IPS DF 6.9 (cell line): Measurements from ENCODE around the gene TRDMT1.

ENCODE experiments used
- DNase-seq: peaks from one replicate; pipeline ENCODE4 v3.0.0-alpha.2; 2013; ENCODE audit warnings: low read depth, low spot score
- H3K27ac ChIP-seq: one replicate; pipeline ENCODE4 v1.5.1; 2013; ENCODE audit warnings: low read length, control low read depth
- H3K27me3 ChIP-seq: 2 replicates; pipeline ENCODE4 v1.6.1; 2013; ENCODE audit warnings: mild to moderate bottlenecking, low read length; ENCODE audit not compliant: control insufficient read depth, insufficient read depth
- H3K36me3 ChIP-seq: 2 replicates; pipeline ENCODE4 v1.6.1; 2013; ENCODE audit warnings: low read length; ENCODE audit not compliant: control insufficient read depth, insufficient read depth
- H3K4me1 ChIP-seq: 2 replicates; pipeline ENCODE4 v1.6.1; 2013; ENCODE audit warnings: low read length; ENCODE audit not compliant: control insufficient read depth, insufficient read depth
- H3K4me3 ChIP-seq: 2 replicates; pipeline ENCODE4 v1.5.1; 2013; ENCODE audit warnings: mild to moderate bottlenecking, low read length
- H3K9me3 ChIP-seq: 2 replicates; pipeline ENCODE4 v1.6.1; 2013; ENCODE audit warnings: low read length, inconsistent platforms; ENCODE audit not compliant: control insufficient read depth, insufficient read depth
- WGBS: extraction: QIAGEN DNeasy Blood & Tissue Kit; methylation state at CpG from one replicate; pipeline ENCODE4 v1.1.7; 2013; ENCODE audit warnings: mixed read lengths, missing lambda C conversion rate; ENCODE audit not compliant: insufficient read length, insufficient coverage; 5-methylcytosine and 5-hydroxymethylcytosine counted together

The TRDMT1 gene

GRCh38 chr10:17199351-17199804, 2.1 kb downstream of the TRDMT1 start:
- Histone ChIP-seq H3K4me1 (peaks cover 4% of the 10 kb centered on the region; the same call in 1 of the 2 replicates), H3K27ac (peak overlapping the region; percentile 68), H3K4me3 (no peak overlapping the region), H3K27me3 (no peaks in the 10 kb centered on the region), H3K36me3 (no peaks in the 10 kb centered on the region), H3K9me3 (no peaks in the 10 kb centered on the region)
- no peak for DNase-seq
- WGBS = no CpG with 5 or more reads among the region's 9 CpGs

- Histone ChIP-seq H3K4me1 (peaks cover 4% of the 10 kb centered on the region; the same call in 1 of the 2 replicates), H3K36me3 (no peaks in the 10 kb centered on the region), H3K4me3 (no peak overlapping the region), H3K27ac (no peak overlapping the region), H3K9me3 (no peaks in the 10 kb centered on the region), H3K27me3 (no peaks in the 10 kb centered on the region)
- no CpG with 5 or more reads among the region's 3 CpGs for WGBS
- no peak for DNase-seq
Observed at GRCh38 chr10:17196573-17196972, 4.9 kb downstream of the TRDMT1 start.

DNA sequence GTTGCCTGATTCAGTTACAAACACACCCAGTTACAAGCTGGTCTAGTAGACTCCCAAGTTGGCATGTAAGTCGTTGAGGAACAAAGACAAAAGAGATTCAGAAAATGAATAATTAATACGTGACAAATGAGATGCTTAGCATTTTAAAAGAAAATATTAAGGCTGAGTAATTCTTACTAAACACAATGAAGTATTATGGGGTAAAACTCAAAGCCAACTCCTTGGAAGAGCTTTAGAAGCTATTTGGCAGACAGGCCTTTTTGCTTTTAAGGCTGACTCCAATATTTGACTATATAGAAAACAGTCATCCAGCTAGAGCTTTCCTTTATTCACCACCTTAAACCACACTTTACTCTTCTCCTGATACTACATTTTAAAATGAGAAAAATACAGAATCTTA, 5.4 kb downstream of the TRDMT1 start:
- no CpG with 5 or more reads among the region's 2 CpGs for WGBS
- H3K36me3 ChIP-seq = no peaks in the 10 kb centered on the region
- H3K4me3 ChIP-seq = no peak overlapping the region
- H3K9me3 ChIP-seq = no peaks in the 10 kb centered on the region
- no peak overlapping the region for H3K27ac ChIP-seq
- no peaks in the 10 kb centered on the region for H3K27me3 ChIP-seq
- DNase-seq = no peak
- H3K4me1 ChIP-seq = peaks cover 4% of the 10 kb centered on the region; the same call in 1 of the 2 replicates

DNA sequence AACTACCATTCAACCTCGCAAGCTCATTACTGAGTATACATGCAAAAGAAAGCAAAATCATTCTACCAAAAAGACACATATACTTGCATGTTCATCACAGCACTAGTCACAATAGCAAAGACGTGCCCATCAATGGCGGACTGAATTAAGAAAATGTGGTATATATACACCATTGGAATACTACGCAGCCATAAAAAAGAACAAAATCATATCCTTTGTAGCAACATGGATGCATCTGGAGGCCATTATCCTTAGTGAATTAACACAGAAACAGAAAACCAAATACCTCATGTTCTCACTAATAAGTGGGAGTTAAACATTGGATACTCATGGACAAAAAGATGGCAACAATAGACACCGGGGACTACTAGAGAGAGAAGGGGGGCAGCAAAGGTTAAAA, 6.4 kb downstream of the TRDMT1 start:
- Histone ChIP-seq H3K27ac (no peak overlapping the region), H3K9me3 (no peaks in the 10 kb centered on the region), H3K4me1 (peaks cover 4% of the 10 kb centered on the region; the same call in 1 of the 2 replicates), H3K4me3 (no peak overlapping the region), H3K36me3 (no peaks in the 10 kb centered on the region), H3K27me3 (no peaks in the 10 kb centered on the region)
- no CpG with 5 or more reads among the region's 5 CpGs for WGBS
- no peak for DNase-seq

DNA sequence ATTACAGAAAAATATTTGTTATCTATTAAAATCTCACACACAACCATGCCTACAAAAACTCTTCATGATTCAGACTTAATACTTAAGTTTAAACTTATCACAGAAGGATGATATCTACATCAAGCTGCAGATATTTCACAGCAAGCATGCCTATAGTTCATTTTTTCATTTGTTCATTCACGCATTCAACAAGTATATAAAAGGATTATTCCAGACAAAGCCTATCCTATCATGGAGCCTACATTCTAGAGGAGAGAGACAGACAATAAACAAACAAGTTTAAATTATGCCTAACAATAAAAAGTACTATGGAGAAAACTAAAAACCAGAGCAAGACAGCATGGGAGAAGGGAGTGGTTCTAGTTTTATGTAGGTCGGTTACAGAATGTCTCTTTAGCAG, 10.9 kb downstream of the TRDMT1 start:
- Histone ChIP-seq H3K36me3 (no peaks in the 10 kb centered on the region), H3K4me3 (no peak overlapping the region), H3K27ac (no peak overlapping the region), H3K9me3 (no peaks in the 10 kb centered on the region), H3K27me3 (no peaks in the 10 kb centered on the region), H3K4me1 (no peaks in the 10 kb centered on the region)
- WGBS = no CpG with 5 or more reads among the region's 2 CpGs
- no peak for DNase-seq

DNA sequence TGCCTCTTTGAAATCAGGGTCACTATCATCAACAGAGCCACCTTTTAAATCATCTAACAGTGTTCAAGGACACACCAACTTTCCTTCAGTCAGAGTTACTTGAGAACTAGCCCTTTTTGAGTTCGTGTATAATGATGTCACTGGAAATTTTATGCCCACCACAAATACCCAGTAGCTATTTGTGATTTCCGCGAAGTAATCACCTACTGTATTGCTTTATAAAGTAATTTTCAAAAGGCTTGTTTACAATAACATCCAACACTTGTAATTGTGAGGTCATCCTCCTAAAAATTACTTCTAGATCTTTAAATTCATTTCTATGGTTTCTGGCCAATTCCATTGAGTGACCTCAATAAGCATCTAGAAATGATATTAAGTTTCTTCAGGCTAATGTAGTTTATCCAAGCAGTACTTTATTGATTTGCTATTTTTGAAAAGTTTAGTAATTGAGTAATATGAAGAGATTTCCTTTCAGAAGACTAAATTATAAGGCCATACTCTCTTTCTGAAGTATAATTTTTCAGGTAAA, 12.8 kb downstream of the TRDMT1 start:
- WGBS = no CpG with 5 or more reads among the region's 3 CpGs

GRCh38 chr10:17185873-17186272, 15.6 kb downstream of the TRDMT1 start:
- Histone ChIP-seq H3K4me3 (no peak overlapping the region), H3K27ac (no peak overlapping the region), H3K27me3 (no peaks in the 10 kb centered on the region), H3K4me1 (peaks cover 3% of the 10 kb centered on the region; the same call in 1 of the 2 replicates), H3K9me3 (no peaks in the 10 kb centered on the region), H3K36me3 (no peaks in the 10 kb centered on the region)
- WGBS = no CpG with 5 or more reads among the region's 3 CpGs
- DNase-seq = no peak

More for the DNA sequence above, 12.8 kb downstream of the TRDMT1 start:
- H3K27ac ChIP-seq = no peak overlapping the region
- no peaks in the 10 kb centered on the region for H3K4me1 ChIP-seq
- no peak for DNase-seq
- H3K9me3 ChIP-seq = no peaks in the 10 kb centered on the region
- H3K4me3 ChIP-seq = no peak overlapping the region
- H3K27me3 ChIP-seq = no peaks in the 10 kb centered on the region
- no peaks in the 10 kb centered on the region for H3K36me3 ChIP-seq

DNA sequence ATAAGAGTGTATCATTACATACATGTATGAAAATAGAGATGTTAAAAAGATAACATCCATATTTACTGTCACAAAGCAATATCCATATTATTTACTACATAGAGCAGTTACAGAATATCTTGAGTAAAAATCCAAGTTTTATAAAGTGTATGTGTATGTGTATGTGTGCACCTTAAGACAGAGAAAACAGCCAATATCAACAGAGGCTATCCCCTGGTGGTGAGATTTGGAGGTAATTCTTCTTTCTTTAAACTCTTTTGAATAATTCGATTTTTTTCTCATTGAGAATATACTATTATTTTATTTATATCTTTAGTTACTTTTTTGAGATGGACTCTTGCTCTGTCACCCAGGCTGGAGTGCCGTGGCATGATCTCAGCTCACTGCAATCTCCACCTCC, 18.4 kb downstream of the TRDMT1 start:
- Histone ChIP-seq H3K4me3 (no peak overlapping the region), H3K4me1 (peaks cover 3% of the 10 kb centered on the region; the same call in 1 of the 2 replicates), H3K9me3 (no peaks in the 10 kb centered on the region), H3K27ac (no peak overlapping the region), H3K27me3 (no peaks in the 10 kb centered on the region), H3K36me3 (no peaks in the 10 kb centered on the region)
- WGBS = no CpG with 5 or more reads among the region's 2 CpGs
- no peak for DNase-seq

DNA sequence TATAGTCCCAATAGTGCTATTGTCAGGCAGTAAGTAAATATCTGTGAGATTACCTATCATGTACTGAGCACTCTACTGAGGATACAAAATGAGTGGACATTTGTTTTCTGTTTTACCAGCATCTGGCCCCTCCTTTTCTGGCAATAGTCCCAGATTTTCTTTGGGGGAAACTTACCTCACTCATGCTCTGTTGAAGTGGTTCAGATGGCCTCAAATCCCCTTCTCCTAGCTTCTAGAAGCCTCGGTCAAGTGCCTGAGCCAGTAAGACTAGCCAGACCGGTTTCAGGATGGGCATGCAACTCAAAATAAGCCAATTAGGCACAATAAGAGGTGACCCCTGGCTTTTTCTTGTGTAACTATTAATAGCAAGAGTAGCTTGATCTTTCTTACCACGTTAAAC, 19.7 kb downstream of the TRDMT1 start:
- Histone ChIP-seq H3K9me3 (no peaks in the 10 kb centered on the region), H3K27me3 (no peaks in the 10 kb centered on the region), H3K4me3 (no peak overlapping the region), H3K27ac (no peak overlapping the region), H3K4me1 (peaks cover 3% of the 10 kb centered on the region; the same call in 1 of the 2 replicates), H3K36me3 (no peaks in the 10 kb centered on the region)
- WGBS = no CpG with 5 or more reads among the region's 3 CpGs
- no peak for DNase-seq

DNA sequence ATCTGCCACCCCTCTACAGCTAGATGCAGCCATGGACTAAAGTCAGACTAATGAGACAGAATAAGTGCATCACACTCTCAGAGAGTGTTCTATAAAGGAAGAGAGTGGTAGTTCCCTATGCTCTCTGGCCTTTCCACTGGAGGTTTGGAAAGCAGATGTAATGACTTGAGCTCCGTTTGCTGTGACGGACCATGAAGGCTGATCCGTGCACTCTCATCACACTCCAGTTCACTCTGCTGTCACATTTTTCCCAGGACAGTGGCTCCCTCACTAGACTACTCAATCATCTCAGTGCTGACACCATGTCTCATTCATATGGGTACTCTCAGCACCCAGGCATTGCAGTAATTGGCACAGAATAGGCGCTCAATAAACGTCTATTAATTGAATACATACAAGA, 20.4 kb downstream of the TRDMT1 start:
- no peaks in the 10 kb centered on the region for H3K27me3 ChIP-seq
- H3K36me3 ChIP-seq = no peaks in the 10 kb centered on the region
- no CpG with 5 or more reads among the region's 5 CpGs for WGBS
- H3K27ac ChIP-seq = no peak overlapping the region
- H3K4me1 ChIP-seq = peaks cover 3% of the 10 kb centered on the region; the same call in 1 of the 2 replicates
- DNase-seq = no peak
- no peaks in the 10 kb centered on the region for H3K9me3 ChIP-seq
- no peak overlapping the region for H3K4me3 ChIP-seq

DNA sequence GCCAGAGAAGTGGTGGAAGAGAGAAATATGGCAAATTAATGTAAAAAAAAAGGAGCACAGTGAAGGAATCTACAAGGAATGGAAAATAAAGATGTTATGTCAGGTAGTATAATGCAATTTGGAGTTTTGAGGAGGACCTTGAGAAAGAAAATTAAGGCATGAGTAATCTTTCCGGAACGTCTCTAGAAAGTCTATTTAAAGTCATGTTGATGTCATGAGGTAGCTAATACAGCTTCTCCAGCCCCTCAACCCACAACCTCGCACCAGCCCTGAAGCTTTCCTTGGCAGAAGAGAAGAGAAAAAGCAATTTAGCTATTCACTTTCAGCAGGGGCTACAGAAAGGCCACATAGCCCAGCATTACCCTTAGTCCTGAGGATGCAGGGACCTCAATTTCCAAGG, 22.5 kb downstream of the TRDMT1 start:
- H3K4me3 ChIP-seq = no peak overlapping the region
- WGBS = no CpG with 5 or more reads among the region's 3 CpGs
- DNase-seq = no peak
- no peaks in the 10 kb centered on the region for H3K27me3 ChIP-seq
- H3K4me1 ChIP-seq = peaks cover 3% of the 10 kb centered on the region; the same call in 1 of the 2 replicates
- H3K36me3 ChIP-seq = no peaks in the 10 kb centered on the region
- no peaks in the 10 kb centered on the region for H3K9me3 ChIP-seq
- no peak overlapping the region for H3K27ac ChIP-seq
